Stimulated activated CD4-positive, alpha-beta T cell treated with anti-CD3 and anti-CD28 coated beads, TNF-alpha, amount 100 ng/mL, for 48 hours (primary cell): ENCODE measurements around the gene FIGN.

ENCODE experiments used
- DNase-seq, 3 donors: peaks; one replicate each; pipeline ENCODE4 v3.0.0-alpha.2; 2020; ENCODE audit warnings: low read depth in 3 of 3

FIGN gene

GRCh38 chr2:163735685-163736432 is at the start of gene FIGN:
TSS of gene FIGN (minus strand) at chr2:163736008. CDS start at chr2:163734927, 1,081 bp downstream.
- no peak for DNase-seq

GRCh38 chr2:163785162-163785561 is 49.4 kb upstream of the FIGN start:
- DNase-seq, result no peak

GRCh38 chr2:163779970-163780597 is 44.3 kb upstream of the FIGN start:
- DNase-seq, result no peak

- no peak for DNase-seq
These were observed 42.4 kb upstream of the FIGN start for GRCh38 chr2:163778045-163778781.

- DNase-seq, result no peak
These were observed 39.5 kb upstream of the FIGN start for GRCh38 chr2:163775304-163775703.

- no peak for DNase-seq
These were observed 39.1 kb upstream of the FIGN start for GRCh38 chr2:163774862-163775261.

- no peak for DNase-seq
These were observed 37.5 kb upstream of the FIGN start for GRCh38 chr2:163773276-163773675.

- DNase-seq, result no peak
These were observed 35.8 kb upstream of the FIGN start for GRCh38 chr2:163771596-163771995.

GRCh38 chr2:163768881-163769695 is 33.3 kb upstream of the FIGN start:
- no peak for DNase-seq

- no peak for DNase-seq
These were observed 31.3 kb upstream of the FIGN start for GRCh38 chr2:163767097-163767496.

GRCh38 chr2:163764566-163764965 is 28.8 kb upstream of the FIGN start:
- DNase-seq, result no peak

- no peak for DNase-seq
These were observed 23.2 kb upstream of the FIGN start for GRCh38 chr2:163759013-163759412.

- DNase-seq, result no peak
These were observed 22.0 kb upstream of the FIGN start for GRCh38 chr2:163757814-163758213.

- DNase-seq, result no peak
These were observed 20.8 kb upstream of the FIGN start for GRCh38 chr2:163756588-163756987.

GRCh38 chr2:163755366-163755765 is 19.6 kb upstream of the FIGN start:
- DNase-seq, result no peak

GRCh38 chr2:163753726-163754125 is 17.9 kb upstream of the FIGN start:
- no peak for DNase-seq

- DNase-seq, result no peak
These were observed 16.5 kb upstream of the FIGN start for GRCh38 chr2:163752267-163752666.

GRCh38 chr2:163751696-163752095 is 15.9 kb upstream of the FIGN start:
- DNase-seq, result no peak

GRCh38 chr2:163748420-163748819 is 12.6 kb upstream of the FIGN start:
- DNase-seq, result no peak

GRCh38 chr2:163741435-163741834 is 5.6 kb upstream of the FIGN start:
- DNase-seq, result no peak

- DNase-seq, result no peak
These were observed 1.8 kb upstream of the FIGN start for GRCh38 chr2:163737563-163737962.

GRCh38 chr2:163737190-163737439 is 1.3 kb upstream of the FIGN start:
- DNase-seq, result no peak
